Measurements from ENCODE around the gene CSNK1D.

Gene CSNK1D

GRCh38 chr17:82273327-82274133 lies at the start of gene CSNK1D:
TSS of gene CSNK1D (minus strand) at chr17:82273700. CDS start at chr17:82273381, 319 bp downstream.
- DNase-seq: peak; percentile 82

GRCh38 chr17:82322526-82323453 lies 49.3 kb upstream of the CSNK1D start:
- DNase-seq: no peak

DNA sequence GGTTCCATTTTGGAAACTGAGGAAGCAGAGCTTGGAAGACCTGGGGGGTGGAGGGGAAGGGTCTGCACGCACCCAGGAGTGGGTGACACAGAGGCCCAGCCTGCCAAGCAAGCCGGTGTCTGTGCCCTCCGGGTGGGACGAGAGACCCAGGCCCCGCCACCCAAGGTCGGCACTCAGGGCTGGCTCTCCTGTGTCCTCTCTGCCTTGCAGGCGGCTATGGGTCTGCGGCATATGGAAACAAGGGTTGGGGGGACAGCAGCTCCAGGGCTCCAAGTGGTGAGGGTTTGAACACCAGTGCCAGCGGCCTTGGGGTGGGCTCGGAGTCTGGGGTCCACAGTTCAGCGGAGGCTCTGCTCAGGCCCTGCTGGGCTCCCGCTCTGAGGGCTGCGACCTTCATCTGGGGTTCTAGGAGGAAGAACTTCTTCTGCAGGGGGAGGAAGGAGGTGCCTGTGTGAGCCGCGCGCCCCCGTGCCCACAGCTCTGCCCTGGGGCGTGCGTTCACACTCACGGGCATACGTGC lies 48.5 kb upstream of the CSNK1D start:
- DNase-seq: no peak

DNA sequence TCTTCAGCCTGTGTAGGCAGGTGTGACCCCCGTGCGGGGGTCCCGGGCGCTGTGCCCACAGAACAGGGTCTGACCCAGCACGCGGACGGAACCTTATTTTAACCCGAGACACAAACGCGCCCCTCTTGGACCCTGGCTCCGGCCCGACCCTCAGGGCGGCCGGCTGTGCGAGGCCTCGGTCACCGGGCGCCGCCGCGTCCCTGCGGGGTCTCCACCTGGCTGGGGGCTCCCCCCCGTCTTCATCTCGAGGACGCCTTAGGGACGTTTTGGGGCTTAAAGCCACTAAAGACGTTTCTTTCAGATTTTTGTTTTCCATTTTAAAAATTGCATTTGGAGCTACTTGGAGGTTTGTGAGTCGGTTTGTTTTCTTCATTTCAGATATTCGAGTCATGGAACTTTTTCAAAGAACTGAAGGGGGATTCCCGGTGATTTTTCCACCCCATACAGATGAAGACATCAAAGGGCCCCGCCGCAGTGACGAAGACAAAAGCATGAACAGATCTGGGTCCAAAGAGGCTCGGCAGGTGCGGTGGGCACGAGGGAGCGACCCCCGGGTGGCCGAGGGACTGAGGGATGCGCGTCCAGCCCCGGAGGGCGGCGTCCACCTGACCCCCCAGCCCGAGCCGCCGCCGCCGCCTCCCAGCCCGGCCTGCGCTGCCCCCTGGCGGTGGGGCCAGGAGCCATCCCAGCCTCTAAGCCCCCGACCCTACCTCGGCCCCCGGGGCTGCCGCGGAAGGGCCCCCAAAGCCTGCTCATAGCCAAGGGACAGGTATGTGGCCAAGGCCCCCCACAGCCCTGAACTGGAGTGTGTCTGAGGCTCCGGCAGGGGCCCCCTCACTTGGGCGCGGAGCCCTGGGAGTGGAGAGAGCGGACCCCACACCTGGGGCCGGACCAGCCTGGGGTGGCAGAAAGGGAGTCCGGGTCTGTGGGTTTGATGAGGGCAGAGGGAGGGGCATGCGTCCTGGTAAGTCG lies 47.7 kb upstream of the CSNK1D start:
- no peak for DNase-seq

DNA sequence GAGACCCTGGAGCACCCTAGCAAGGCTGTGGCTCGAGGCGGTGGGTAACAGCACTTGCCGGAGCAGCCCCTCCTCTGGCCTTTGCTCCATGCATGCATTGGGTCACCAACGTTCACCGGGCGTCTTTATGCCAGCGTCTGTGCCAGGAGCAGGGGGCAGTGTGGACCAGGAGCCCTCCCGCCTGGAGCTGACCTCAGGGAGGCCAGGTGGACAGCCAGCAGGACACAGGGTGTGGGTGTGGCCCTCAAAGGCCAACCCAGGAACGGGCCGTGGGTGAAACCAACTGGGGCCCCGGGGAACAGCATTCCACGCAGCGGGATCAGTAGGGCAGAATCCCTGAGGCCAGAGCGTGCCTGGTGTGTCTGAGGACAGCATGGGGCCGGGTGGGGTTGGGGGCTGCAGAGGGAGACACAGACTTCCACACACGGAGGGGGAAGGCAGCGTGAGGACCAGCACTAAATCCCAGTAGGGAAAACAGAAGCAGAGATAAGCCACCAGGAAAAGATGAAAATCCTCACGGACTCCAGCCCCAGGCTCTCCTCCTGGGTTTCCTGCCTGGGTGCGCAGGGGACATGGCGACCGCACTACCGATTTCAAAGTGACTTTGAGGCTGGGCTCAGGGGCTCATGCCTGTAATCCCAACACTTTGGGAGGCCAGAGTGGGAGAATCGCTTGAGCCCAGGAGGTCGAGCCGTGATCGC lies 46.8 kb upstream of the CSNK1D start:
- no peak for DNase-seq

- no peak for DNase-seq
Measured at GRCh38 chr17:82319619-82320062, 46.1 kb upstream of the CSNK1D start.

GRCh38 chr17:82318772-82319606 lies 45.5 kb upstream of the CSNK1D start:
- no peak for DNase-seq

DNA sequence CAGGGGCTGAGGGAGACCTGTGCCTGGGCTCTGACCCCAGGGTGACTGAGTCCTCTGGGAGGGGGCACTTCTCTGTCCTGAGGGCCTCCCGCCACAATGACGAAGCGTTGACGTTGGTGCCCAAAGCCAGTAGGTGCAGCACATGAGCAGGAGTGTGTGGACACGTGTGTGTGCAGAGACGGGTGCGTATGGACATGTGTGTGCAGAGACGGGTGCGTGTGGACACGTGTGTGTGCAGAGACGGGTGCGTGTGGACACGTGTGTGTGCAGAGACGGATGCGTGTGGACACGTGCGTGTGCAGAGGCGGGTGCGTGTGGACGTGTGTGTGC lies 44.6 kb upstream of the CSNK1D start:
- DNase-seq: no peak

DNA sequence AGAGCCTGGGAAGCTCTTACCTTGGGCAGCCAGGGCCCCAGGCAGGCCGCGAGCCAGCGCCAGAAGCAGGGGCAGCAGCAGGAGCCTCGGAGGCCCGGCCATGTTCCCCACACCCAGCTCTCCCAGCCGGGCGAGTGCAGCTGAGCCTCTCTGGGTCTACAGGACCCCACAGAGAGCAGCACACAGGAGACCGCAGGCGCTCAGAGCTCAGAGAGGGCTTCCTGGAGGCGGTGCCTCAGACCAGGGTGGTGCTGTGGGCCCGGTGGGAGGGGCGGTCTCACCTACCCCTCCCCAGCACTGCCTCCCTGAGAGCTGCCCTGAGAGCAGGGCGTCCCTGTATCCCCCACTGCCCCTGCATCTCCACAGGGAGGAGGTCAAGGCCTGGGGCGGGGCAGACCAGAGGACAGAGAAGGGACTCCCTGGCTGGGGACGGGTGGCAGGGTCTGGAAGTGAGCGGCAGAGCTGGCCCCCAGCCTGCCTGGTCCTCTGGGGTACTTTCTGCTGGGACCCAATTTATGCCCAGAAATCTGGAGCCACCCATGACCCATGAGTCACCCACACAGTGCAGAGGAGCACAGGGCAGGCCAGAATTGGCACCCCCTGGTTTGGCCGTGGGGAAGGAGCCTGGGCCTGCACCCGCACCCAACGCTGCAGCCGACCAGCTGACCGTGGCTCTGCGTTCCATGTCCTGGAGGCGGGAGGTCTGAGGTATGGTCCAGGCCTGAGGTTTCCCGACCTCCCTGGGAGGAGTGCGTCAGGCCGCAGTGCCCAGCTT lies 44.1 kb upstream of the CSNK1D start, which contains the start of gene CD7:
CD7 (minus strand) TSS at position 215 of the 775 bp plus-strand sequence; CDS start at position 102, 113 bp downstream.
- no peak for DNase-seq

DNA sequence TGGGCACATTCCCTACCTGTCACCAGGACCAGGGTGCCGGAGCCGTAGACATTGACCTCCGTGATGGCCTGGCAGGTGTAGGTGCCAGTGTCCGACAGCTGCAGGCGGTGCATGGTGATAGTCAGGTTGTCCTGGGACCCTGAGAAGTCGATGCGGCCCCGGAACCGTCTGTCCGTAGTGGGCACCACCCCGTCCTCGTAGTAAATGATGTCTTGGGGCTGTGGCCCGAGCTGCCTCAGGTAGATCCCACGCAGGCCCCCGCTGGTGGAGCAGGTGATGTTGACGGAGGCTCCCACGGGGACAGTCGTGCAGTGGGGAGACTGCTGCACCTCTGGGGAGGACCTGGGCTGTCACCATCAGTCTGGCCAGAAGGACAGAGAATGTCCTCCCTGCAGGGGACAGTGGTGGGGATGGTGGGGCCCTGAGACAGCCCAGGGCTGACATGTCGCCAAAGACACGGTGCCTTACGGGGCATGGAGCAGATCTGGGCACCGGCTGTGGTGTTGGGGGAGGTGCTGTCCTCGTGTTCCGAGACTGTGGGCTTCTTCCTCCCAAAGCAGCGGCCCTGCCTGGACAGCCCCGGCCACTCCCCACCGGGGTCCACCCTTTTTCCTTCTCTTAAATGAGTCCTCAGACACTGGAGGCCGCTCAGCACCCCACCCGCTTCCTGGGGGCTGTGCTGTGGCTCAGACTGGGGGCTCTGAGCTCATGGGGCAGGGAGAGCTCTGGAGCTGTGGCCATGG lies 43.3 kb upstream of the CSNK1D start:
- no peak for DNase-seq

GRCh38 chr17:82315703-82316358 lies 42.3 kb upstream of the CSNK1D start:
- DNase-seq: no peak

- DNase-seq: no peak
Measured at GRCh38 chr17:82314727-82315605, 41.5 kb upstream of the CSNK1D start.

GRCh38 chr17:82314012-82314726 lies 40.7 kb upstream of the CSNK1D start:
- DNase-seq: no peak

DNA sequence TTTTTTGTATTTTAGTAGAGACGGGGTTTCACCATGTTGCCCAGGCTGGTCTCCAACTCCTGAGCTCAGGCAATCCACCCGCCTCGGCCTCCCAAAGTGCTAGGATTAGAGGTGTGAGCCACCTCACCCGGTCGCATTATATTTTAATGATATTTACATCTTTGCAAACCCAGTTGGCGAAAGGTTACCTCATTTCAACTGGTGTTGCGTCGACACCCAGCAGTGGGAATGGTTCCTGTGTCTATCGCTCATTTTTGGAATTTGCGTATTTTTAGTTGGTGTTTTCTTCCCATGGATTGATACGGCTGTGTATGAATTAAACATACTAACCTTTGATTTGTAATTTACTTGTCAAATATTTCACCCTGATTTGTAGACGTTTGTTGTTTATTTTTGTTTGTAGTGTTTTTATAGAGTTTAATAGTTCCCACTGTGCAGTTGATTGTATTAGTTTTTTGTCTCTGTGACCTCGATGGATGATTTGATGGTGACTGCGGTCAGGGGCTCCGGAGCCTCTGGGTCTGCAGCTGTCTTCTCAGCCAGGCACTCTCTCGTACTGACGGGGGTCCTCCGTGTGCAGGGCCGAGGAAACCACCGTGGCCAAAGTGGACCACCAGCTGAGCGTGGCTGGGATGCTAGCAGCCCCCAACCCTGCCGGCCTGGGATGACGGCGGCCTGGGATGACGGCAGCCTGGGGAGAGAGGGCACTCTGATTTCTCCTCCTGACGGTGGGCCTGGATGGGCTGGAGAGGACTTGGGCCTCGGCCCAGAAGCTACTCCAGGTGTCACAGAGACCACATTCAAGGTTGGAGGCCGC lies 39.9 kb upstream of the CSNK1D start:
- no peak for DNase-seq

DNA sequence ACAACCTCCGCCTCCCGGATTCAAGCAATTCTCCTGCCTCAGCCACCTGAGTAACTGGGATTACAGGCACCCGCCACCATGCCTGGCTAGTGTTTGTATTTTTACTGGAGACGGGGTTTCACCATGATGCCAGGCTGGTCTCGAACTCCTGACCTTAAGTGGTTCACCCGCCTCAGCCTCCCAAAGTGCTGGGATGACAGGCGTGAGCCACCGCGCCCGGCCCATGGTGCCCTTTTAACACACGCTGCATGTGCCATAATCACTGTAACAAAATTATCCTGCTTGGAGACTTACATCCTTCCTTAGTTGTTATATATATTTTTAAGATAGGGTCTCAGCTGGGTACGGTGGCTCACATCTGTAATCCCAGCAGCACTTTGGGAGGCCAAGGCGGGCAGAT lies 38.5 kb upstream of the CSNK1D start:
- DNase-seq: no peak

GRCh38 chr17:82310877-82311276 lies 37.4 kb upstream of the CSNK1D start:
- DNase-seq: no peak

Measured in HCEC 1CT (cell line).